Measurements from ENCODE around the gene EXD1.
"Not testable (repeated sequence)": the region's sequence is repeated elsewhere in the genome, so short reads cannot be mapped to it uniquely, and the experiment has no call there.

EXD1 gene

DNA sequence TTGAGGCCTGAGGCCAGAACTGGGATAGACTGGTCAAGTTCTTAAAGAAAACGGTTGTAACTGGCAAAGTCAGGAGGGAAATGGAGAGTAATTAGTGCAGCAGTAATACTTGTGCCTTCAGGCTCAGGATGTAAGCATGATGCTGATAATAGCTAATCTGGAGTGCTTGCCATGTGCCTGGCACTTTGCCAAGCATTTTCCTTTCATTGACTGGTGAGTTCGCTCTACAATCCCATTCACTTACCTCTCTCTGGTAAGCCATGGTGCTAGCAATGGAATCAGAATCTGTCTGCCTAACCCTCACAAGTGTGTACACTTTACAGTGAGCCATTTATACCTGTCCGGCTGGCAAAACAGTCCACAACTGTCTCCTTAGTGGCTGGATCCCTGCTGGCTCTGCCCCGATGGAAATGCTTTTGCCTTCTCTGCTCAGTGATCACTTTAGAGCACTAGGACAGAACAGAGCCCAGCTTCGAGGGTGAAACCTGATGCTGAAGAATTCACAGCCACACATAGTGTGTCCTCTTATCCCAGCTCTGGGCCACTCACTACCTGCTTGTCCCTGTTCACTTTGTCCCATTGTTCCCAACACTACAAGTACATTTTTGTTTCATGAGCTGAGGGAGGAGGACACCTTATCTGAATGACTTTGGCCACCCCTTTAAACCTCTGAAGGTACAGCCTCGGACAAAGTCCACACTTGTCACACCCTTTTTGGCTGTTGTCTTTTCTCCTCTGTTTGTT lies 10.8 kb upstream of the EXD1 start:
- Histone ChIP-seq H3K27ac (ENCODE audit: low read length) (no peak overlapping the region), H3K9me3 (ENCODE audit: insufficient read depth, low read length, severe bottlenecking) (no peaks in the 10 kb centered on the region), H3K4me1 (ENCODE audit: insufficient read depth, low read length) (no peaks in the 10 kb centered on the region), H4K20me1 (ENCODE audit: insufficient read depth, low read length) (no peaks in the 10 kb centered on the region), H3K9ac (ENCODE audit: low read depth, low read length) (no peak overlapping the region), H3K27me3 (ENCODE audit: insufficient read depth, low read length, poor library complexity) (no peaks in the 10 kb centered on the region), H3K4me3 (ENCODE audit: low read depth in 1 of 2, low read length in 2 of 2) (no peak overlapping the region), H3K36me3 (ENCODE audit: insufficient read depth, low read length) (peaks cover 5% of the 10 kb centered on the region; the same call in 1 of the 2 replicates), H3K4me2 (ENCODE audit: insufficient read depth, low read length) (no peak overlapping the region), H2AFZ (ENCODE audit: low read depth, low read length) (no peak overlapping the region), H3K79me2 (ENCODE audit: insufficient read depth, low read length) (no peaks in the 10 kb centered on the region)
- TF ChIP-seq EZH2 (IDR thresholded peaks at IDR 0.05; ENCODE audit: borderline replicate concordance, low read depth, low read length, severe bottlenecking) (no peak), CTCF (IDR thresholded peaks at IDR 0.05; ENCODE audit: borderline replicate concordance, extremely low read depth, low read length, poor library complexity, severe bottlenecking) (no peak)
- ATAC-seq (ENCODE audit: insufficient read depth, low read depth) (no peak), DNase-seq (no peak)

GRCh38 chr15:41238100-41238499 lies 7.5 kb upstream of the EXD1 start:
- Histone ChIP-seq H4K20me1 (ENCODE audit: insufficient read depth, low read length) (no peaks in the 10 kb centered on the region), H3K9me3 (ENCODE audit: insufficient read depth, low read length, severe bottlenecking) (no peaks in the 10 kb centered on the region), H2AFZ (ENCODE audit: low read depth, low read length) (no peak overlapping the region), H3K27ac (ENCODE audit: low read length) (no peak overlapping the region), H3K4me3 (ENCODE audit: low read depth in 1 of 2, low read length in 2 of 2) (no peak overlapping the region), H3K79me2 (ENCODE audit: insufficient read depth, low read length) (no peaks in the 10 kb centered on the region), H3K9ac (ENCODE audit: low read depth, low read length) (no peak overlapping the region), H3K4me2 (ENCODE audit: insufficient read depth, low read length) (no peak overlapping the region), H3K27me3 (ENCODE audit: insufficient read depth, low read length, poor library complexity) (no peaks in the 10 kb centered on the region), H3K4me1 (ENCODE audit: insufficient read depth, low read length) (peaks cover 4% of the 10 kb centered on the region; the same call in 1 of the 2 replicates), H3K36me3 (ENCODE audit: insufficient read depth, low read length) (no peaks in the 10 kb centered on the region)
- ATAC-seq (ENCODE audit: insufficient read depth, low read depth) (no peak), DNase-seq (no peak)
- TF ChIP-seq EZH2 (IDR thresholded peaks at IDR 0.05; ENCODE audit: borderline replicate concordance, low read depth, low read length, severe bottlenecking) (no peak), CTCF (IDR thresholded peaks at IDR 0.05; ENCODE audit: borderline replicate concordance, extremely low read depth, low read length, poor library complexity, severe bottlenecking) (no peak)

GRCh38 chr15:41235929-41236328 lies 5.4 kb upstream of the EXD1 start:
- H3K36me3 ChIP-seq (ENCODE audit: insufficient read depth, low read length), result no peaks in the 10 kb centered on the region
- H3K4me1 ChIP-seq (ENCODE audit: insufficient read depth, low read length), result peaks cover 20% of the 10 kb centered on the region
- H3K9ac ChIP-seq (ENCODE audit: low read depth, low read length), result no peak overlapping the region
- H3K27me3 ChIP-seq (ENCODE audit: insufficient read depth, low read length, poor library complexity), result no peaks in the 10 kb centered on the region
- DNase-seq (no peak), ATAC-seq (ENCODE audit: insufficient read depth, low read depth) (no peak)
- H3K27ac ChIP-seq (ENCODE audit: low read length), result no peak overlapping the region
- H3K4me3 ChIP-seq (ENCODE audit: low read depth in 1 of 2, low read length in 2 of 2), result no peak overlapping the region
- H3K9me3 ChIP-seq (ENCODE audit: insufficient read depth, low read length, severe bottlenecking), result no peaks in the 10 kb centered on the region
- H3K4me2 ChIP-seq (ENCODE audit: insufficient read depth, low read length), result no peak overlapping the region
- H3K79me2 ChIP-seq (ENCODE audit: insufficient read depth, low read length), result peaks cover 8% of the 10 kb centered on the region
- TF ChIP-seq EZH2 (IDR thresholded peaks at IDR 0.05; ENCODE audit: borderline replicate concordance, low read depth, low read length, severe bottlenecking) (no peak), CTCF (IDR thresholded peaks at IDR 0.05; ENCODE audit: borderline replicate concordance, extremely low read depth, low read length, poor library complexity, severe bottlenecking) (no peak)
- no peak overlapping the region for H2AFZ ChIP-seq (ENCODE audit: low read depth, low read length)
- no peaks in the 10 kb centered on the region for H4K20me1 ChIP-seq (ENCODE audit: insufficient read depth, low read length)

GRCh38 chr15:41235228-41235627 lies 4.7 kb upstream of the EXD1 start:
- not testable (repeated sequence) for H3K36me3 ChIP-seq (ENCODE audit: insufficient read depth, low read length); ATAC-seq (ENCODE audit: insufficient read depth, low read depth); H3K27me3 ChIP-seq (ENCODE audit: insufficient read depth, low read length, poor library complexity); DNase-seq; H3K9me3 ChIP-seq (ENCODE audit: insufficient read depth, low read length, severe bottlenecking); H2AFZ ChIP-seq (ENCODE audit: low read depth, low read length); H3K27ac ChIP-seq (ENCODE audit: low read length); H3K79me2 ChIP-seq (ENCODE audit: insufficient read depth, low read length); H3K4me2 ChIP-seq (ENCODE audit: insufficient read depth, low read length); H3K4me3 ChIP-seq (ENCODE audit: low read depth in 1 of 2, low read length in 2 of 2); H4K20me1 ChIP-seq (ENCODE audit: insufficient read depth, low read length); H3K9ac ChIP-seq (ENCODE audit: low read depth, low read length)
- peaks cover 25% of the 10 kb centered on the region for H3K4me1 ChIP-seq (ENCODE audit: insufficient read depth, low read length)

Measured in DND-41 (cell line).